WI38 (cell line): ENCODE measurements around the gene PLEKHA8.

Experiments used
- H3K4me3 ChIP-seq: 2 replicates; pipeline ENCODE4 v1.5.1; 2011; ENCODE audit warnings: low read depth, mild to moderate bottlenecking, control low read depth, low read length
- TF ChIP-seq, protein P1 (sequence below): IDR thresholded peaks from 2 replicates; pipeline ENCODE4 v1.5.1; 2012; ENCODE audit warnings: low read depth, mild to moderate bottlenecking, control low read depth, low read length

Gene PLEKHA8

DNA sequence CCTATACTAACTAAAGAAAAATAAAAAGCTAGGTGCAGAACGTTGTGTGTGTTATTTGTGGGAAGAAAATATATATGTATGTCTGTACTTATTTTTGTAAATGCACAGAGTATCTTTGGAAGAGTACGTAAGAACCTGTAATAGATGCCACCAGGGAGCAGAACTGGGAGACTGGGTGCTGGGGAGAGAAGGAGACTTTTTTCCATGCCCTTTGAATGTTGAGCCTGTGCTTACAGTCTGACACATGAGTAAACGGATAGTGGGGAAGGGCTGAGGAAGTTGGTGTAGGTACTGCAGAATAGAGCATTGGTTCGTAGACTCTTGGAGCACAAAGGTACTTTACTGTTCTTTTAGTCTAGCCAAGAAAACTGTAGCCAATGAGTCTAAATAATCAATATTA is 37.3 kb upstream of the PLEKHA8 start:
- H3K4me3 ChIP-seq, result no peak overlapping the region

GRCh38 chr7:29991937-29992336 is 36.3 kb upstream of the PLEKHA8 start:
- TF ChIP-seq, protein P1, sequence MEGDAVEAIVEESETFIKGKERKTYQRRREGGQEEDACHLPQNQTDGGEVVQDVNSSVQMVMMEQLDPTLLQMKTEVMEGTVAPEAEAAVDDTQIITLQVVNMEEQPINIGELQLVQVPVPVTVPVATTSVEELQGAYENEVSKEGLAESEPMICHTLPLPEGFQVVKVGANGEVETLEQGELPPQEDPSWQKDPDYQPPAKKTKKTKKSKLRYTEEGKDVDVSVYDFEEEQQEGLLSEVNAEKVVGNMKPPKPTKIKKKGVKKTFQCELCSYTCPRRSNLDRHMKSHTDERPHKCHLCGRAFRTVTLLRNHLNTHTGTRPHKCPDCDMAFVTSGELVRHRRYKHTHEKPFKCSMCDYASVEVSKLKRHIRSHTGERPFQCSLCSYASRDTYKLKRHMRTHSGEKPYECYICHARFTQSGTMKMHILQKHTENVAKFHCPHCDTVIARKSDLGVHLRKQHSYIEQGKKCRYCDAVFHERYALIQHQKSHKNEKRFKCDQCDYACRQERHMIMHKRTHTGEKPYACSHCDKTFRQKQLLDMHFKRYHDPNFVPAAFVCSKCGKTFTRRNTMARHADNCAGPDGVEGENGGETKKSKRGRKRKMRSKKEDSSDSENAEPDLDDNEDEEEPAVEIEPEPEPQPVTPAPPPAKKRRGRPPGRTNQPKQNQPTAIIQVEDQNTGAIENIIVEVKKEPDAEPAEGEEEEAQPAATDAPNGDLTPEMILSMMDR, result no peak

More for the DNA sequence above, 37.3 kb upstream of the PLEKHA8 start:
- TF ChIP-seq, protein P1, result no peak

GRCh38 chr7:29993140-29993539 is 35.1 kb upstream of the PLEKHA8 start:
- TF ChIP-seq, protein P1, result no peak
- no peak overlapping the region for H3K4me3 ChIP-seq

More at GRCh38 chr7:29991937-29992336, 36.3 kb upstream of the PLEKHA8 start:
- no peak overlapping the region for H3K4me3 ChIP-seq

GRCh38 chr7:29995652-29996051 is 32.6 kb upstream of the PLEKHA8 start:
- H3K4me3 ChIP-seq, result no peak overlapping the region

DNA sequence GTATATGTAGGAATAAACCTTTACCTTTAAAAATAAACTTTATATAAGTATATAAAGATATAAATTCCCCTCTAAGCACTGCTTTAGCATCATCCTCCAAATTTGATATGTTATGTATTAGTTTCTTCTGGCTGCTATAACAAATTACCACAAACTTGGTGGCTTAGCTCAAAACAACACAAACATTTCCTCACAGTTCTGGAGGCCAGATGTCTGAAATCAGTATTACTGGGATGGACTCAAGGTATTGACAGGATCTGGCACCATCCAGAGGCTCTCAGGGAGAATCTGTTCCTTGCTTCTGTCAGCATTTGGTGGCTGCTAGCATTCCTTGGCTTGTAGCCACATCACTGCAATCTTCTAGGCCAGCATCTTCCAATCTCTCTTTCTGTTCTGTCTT is 31.9 kb upstream of the PLEKHA8 start:
- no peak overlapping the region for H3K4me3 ChIP-seq
- TF ChIP-seq, protein P1, result no peak

More at GRCh38 chr7:29995652-29996051, 32.6 kb upstream of the PLEKHA8 start:
- TF ChIP-seq, protein P1, result no peak

GRCh38 chr7:29998489-29998888 is 29.7 kb upstream of the PLEKHA8 start:
- H3K4me3 ChIP-seq, result no peak overlapping the region
- TF ChIP-seq, protein P1, result no peak

DNA sequence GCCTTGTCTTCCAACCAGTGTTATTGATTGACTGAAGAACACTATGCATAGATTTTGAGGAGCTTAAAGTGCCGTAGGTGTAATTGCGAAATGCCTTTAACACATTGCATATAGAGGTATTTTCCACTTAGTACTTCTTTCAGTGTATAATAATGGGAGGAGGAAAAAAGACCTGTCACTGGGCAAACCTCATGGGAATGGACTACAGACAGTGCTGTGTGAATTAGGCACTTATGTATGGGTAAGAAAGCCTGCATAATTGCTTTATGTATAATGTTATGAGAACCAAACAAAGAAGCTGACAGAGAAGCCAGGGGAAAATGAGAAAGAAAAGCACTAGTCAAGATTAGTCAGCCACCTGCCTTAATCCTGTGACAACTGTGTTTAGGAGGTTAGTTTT is 26.2 kb upstream of the PLEKHA8 start:
- H3K4me3 ChIP-seq, result no peak overlapping the region
- TF ChIP-seq, protein P1, result no peak
